PC-3 (cell line): Measurements from ENCODE around the gene EXTL2. TPM values are rescaled to one million over a fixed set of nuclear protein-coding genes. Genes with fewer than 3 reads are reported as not detected.

ENCODE experiments used
- ATAC-seq: fragments of 200-7000 bp; cut with Tn5 transposase; 2 replicates; pipeline ENCODE4 v1.9.1; 2020; ENCODE audit warnings: mild to moderate bottlenecking, moderate library complexity
- BruUV-seq: library from RNA; stranded (reverse); fragments of 400-500 nt; replicated peaks from 2 replicates; lab custom pipeline; 2021; lab: Mats Ljungman, UMichigan
- CTCF ChIA-PET: fragments of 300-600 bp; sonication (Branson Sonifier 250); formaldehyde crosslinking; loops from one replicate; lab custom pipeline; 2022; ENCODE audit warnings: antibody characterized with exemption; lab: Charles Lee
- POLR2A ChIA-PET: fragments of 300-600 bp; sonication (Branson Sonifier 250); formaldehyde crosslinking; loops from one replicate; lab custom pipeline; 2022; ENCODE audit warnings: antibody characterized with exemption; ENCODE audit not compliant: unreplicated experiment; lab: Charles Lee
- DNase-seq: peaks from one replicate; pipeline ENCODE4 v3.0.0-alpha.2; 2015
- H2AFZ ChIP-seq: fragments of 300-600 bp; sonication (generic); 2 replicates; pipeline ENCODE4 v1.6.0; 2016; ENCODE audit warnings: antibody characterized with exemption, low read length
- H3F3A ChIP-seq: fragments of 300-600 bp; sonication (generic); one replicate; pipeline ENCODE4 v1.6.0; 2017; ENCODE audit warnings: antibody characterized with exemption, low read length, control low read depth, mild to moderate bottlenecking; ENCODE audit not compliant: unreplicated experiment
- H3K27ac ChIP-seq: fragments of 300-600 bp; sonication (generic); 2 replicates; pipeline ENCODE4 v1.5.1; 2016; ENCODE audit warnings: mild to moderate bottlenecking, low read length
- H3K27me3 ChIP-seq: fragments of 300-600 bp; sonication (generic); 2 replicates; pipeline ENCODE4 v1.6.1; 2016; ENCODE audit warnings: low read length, mixed read lengths
- H3K36me3 ChIP-seq: fragments of 300-600 bp; sonication (generic); 2 replicates; pipeline ENCODE4 v1.6.1; 2016; ENCODE audit warnings: low read depth, mixed run types, low read length, mixed read lengths
- H3K4me1 ChIP-seq: fragments of 300-600 bp; sonication (generic); 2 replicates; pipeline ENCODE4 v1.5.1; 2016; ENCODE audit warnings: low read length; ENCODE audit not compliant: insufficient read depth
- H3K4me2 ChIP-seq: fragments of 300-600 bp; sonication (generic); 2 replicates; pipeline ENCODE4 v1.6.0; 2016; ENCODE audit warnings: low read length
- H3K4me3 ChIP-seq: fragments of 300-600 bp; sonication (generic); 2 replicates; pipeline ENCODE4 v1.5.1; 2016; ENCODE audit warnings: mild to moderate bottlenecking, low read length, mixed read lengths
- H3K79me2 ChIP-seq: fragments of 300-600 bp; sonication (generic); 2 replicates; pipeline ENCODE4 v1.6.1; 2017; ENCODE audit warnings: low read length, mixed read lengths
- H3K9ac ChIP-seq: fragments of 300-600 bp; sonication (generic); 2 replicates; pipeline ENCODE4 v1.6.0; 2016; ENCODE audit warnings: mild to moderate bottlenecking, low read length
- H3K9me2 ChIP-seq: fragments of 300-600 bp; sonication (generic); replicated peaks from 2 replicates; pipeline ENCODE4 v1.6.1; 2016; ENCODE audit warnings: mixed run types, low read length, mixed read lengths
- H3K9me3 ChIP-seq: fragments of 300-600 bp; sonication (generic); 2 replicates; pipeline ENCODE4 v1.6.1; 2016; ENCODE audit warnings: low read length, mixed read lengths
- H4K20me1 ChIP-seq: fragments of 300-600 bp; sonication (generic); 2 replicates; pipeline ENCODE4 v1.6.1; 2016; ENCODE audit warnings: low read length, mixed read lengths
- CTCF ChIP-seq: fragments of 300-600 bp; sonication (generic); conservative IDR thresholded peaks from 2 replicates; pipeline ENCODE4 v1.5.1; 2017; ENCODE audit warnings: antibody characterized with exemption, low read depth, mild to moderate bottlenecking, low read length
- EZH2 ChIP-seq: fragments of 300-600 bp; sonication (generic); IDR thresholded peaks from one replicate; pipeline ENCODE4 v1.6.1; 2017; ENCODE audit warnings: antibody characterized with exemption, mild to moderate bottlenecking, low read length; ENCODE audit not compliant: unreplicated experiment
- EZH2phosphoT487 ChIP-seq: fragments of 300-600 bp; sonication (generic); IDR thresholded peaks from 2 replicates; pipeline ENCODE4 v1.6.1; 2018; ENCODE audit warnings: mild to moderate bottlenecking, antibody characterized with exemption, low read length, borderline replicate concordance
- intact Hi-C: fragments of 100-400 bp; cut with micrococcal nuclease; formaldehyde crosslinking; loops from 2 replicates; pipeline ENCODE4 v1.9.0; 2023
- total RNA-seq: library from RNA; depleted of rRNA; stranded (reverse); fragments of >200 nt; gene quantifications from 2 replicates; pipeline ENCODE4 v1.2.3, GENCODE V29; 2014

EXTL2 gene
- total RNA-seq, 1 experiment from 2014 or later, result 7.5 TPM

- Histone ChIP-seq H3F3A (no peaks in the 10 kb centered on the region), H3K4me2 (no peak overlapping the region), H3K4me3 (no peak overlapping the region), H3K27me3 (no peaks in the 10 kb centered on the region), H3K79me2 (no peaks in the 10 kb centered on the region), H3K9me2 (no peaks in the 10 kb centered on the region), H3K36me3 (peaks cover 13% of the 10 kb centered on the region), H3K9me3 (no peaks in the 10 kb centered on the region), H4K20me1 (no peaks in the 10 kb centered on the region), H2AFZ (no peak overlapping the region), H3K27ac (no peak overlapping the region), H3K9ac (no peak overlapping the region), H3K4me1 (no peaks in the 10 kb centered on the region)
- BruUV-seq, result no TSS peak
- ChIA-PET POLR2A (no interaction called here), CTCF (no interaction called here)
- ATAC-seq, result no peak
- DNase-seq, result no peak
- intact Hi-C loops, result no loop called here
- TF ChIP-seq EZH2 (no peak), CTCF (no peak), EZH2phosphoT487 (no peak)
Observed at GRCh38 chr1:100942304-100943046, 47.8 kb upstream of the EXTL2 start.

GRCh38 chr1:100941580-100942216, 47.1 kb upstream of the EXTL2 start:
- Histone ChIP-seq H2AFZ (no peak overlapping the region), H3K9me2 (no peaks in the 10 kb centered on the region), H4K20me1 (no peaks in the 10 kb centered on the region), H3K27me3 (no peaks in the 10 kb centered on the region), H3K9ac (no peak overlapping the region), H3K4me3 (no peak overlapping the region), H3K79me2 (no peaks in the 10 kb centered on the region), H3K27ac (no peak overlapping the region), H3K36me3 (peaks cover 13% of the 10 kb centered on the region), H3F3A (no peaks in the 10 kb centered on the region), H3K4me2 (no peak overlapping the region), H3K9me3 (no peaks in the 10 kb centered on the region), H3K4me1 (no peaks in the 10 kb centered on the region)
- ChIA-PET POLR2A (no interaction called here), CTCF (no interaction called here)
- ATAC-seq, result no peak
- intact Hi-C loops, result no loop called here
- BruUV-seq, result no TSS peak
- DNase-seq, result no peak
- TF ChIP-seq EZH2phosphoT487, result no peak
- TF ChIP-seq CTCF, result no peak
- no peak for TF ChIP-seq EZH2

GRCh38 chr1:100941098-100941527, 46.5 kb upstream of the EXTL2 start:
- ATAC-seq (no peak), DNase-seq (no peak)
- BruUV-seq, result no TSS peak
- no peak overlapping the region for H3K9ac ChIP-seq
- CTCF ChIA-PET, result no interaction called here
- no peaks in the 10 kb centered on the region for H3K4me1 ChIP-seq
- POLR2A ChIA-PET, result no interaction called here
- no peaks in the 10 kb centered on the region for H3K27me3 ChIP-seq
- H3K9me3 ChIP-seq, result no peaks in the 10 kb centered on the region
- H3K4me2 ChIP-seq, result no peak overlapping the region
- no peaks in the 10 kb centered on the region for H3K9me2 ChIP-seq
- no peaks in the 10 kb centered on the region for H4K20me1 ChIP-seq
- no peak overlapping the region for H3K4me3 ChIP-seq
- H2AFZ ChIP-seq, result no peak overlapping the region
- TF ChIP-seq CTCF (no peak), EZH2phosphoT487 (no peak), EZH2 (no peak)
- peaks cover 18% of the 10 kb centered on the region for H3K36me3 ChIP-seq
- no peak overlapping the region for H3K27ac ChIP-seq
- intact Hi-C loops, result no loop called here
- H3K79me2 ChIP-seq, result no peaks in the 10 kb centered on the region
- no peaks in the 10 kb centered on the region for H3F3A ChIP-seq
